ENCODE measurements around the gene LMTK3. TPM values are rescaled to one million over a fixed set of nuclear protein-coding genes. Genes with fewer than 3 reads are reported as not detected.

Gene LMTK3
- total RNA-seq = 1.1 and 1.2 TPM in 2 replicates

DNA sequence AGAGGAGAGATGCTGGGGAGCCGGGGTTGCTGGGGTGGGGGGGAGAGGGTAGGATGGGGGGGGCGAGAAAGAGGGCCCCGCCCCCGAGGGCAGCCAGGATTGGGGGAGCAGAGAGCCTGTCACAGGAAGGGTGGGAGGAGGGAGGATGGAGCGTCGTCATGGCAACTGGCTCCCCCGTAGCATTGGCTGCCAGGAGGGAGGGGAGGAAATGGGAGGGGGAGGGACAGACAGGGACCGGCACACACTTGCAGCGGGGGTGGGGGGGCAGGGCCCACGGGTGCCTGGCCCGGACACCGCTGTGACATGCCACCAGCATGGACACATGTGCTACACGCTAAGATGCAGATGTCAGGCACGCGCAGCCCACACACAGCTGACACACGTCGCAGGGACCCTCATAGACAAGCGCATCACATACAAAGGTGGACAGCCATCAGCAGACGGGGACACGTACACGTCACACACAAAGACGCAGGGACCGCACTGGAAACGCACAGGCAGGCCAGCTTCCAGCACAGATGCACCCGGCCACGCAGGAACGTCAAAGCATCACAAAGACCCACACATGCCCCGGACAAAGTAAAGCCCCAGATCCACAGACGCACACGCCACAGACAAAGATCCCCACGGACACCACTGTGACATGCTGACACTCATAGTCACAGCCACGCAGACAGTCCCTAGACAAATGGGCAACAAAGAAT is at the start of gene LMTK3:
LMTK3 (minus strand) TSS at position 36 of the 704 bp plus-strand sequence. CDS start 259 bp downstream, outside the sequence.
- no peak for DNase-seq (ENCODE audit: low read depth)

- DNase-seq (ENCODE audit: low read depth) = no peak
These were observed 49.8 kb upstream of the LMTK3 start for GRCh38 chr19:48561412-48561811.

GRCh38 chr19:48560095-48560530 is 48.5 kb upstream of the LMTK3 start:
- no peak for DNase-seq (ENCODE audit: low read depth)

- DNase-seq (ENCODE audit: low read depth) = peak; percentile 90
These were observed 46.5 kb upstream of the LMTK3 start for GRCh38 chr19:48558018-48558684.

GRCh38 chr19:48556825-48557224 is 45.2 kb upstream of the LMTK3 start:
- DNase-seq (ENCODE audit: low read depth) = no peak

- DNase-seq (ENCODE audit: low read depth) = peak; percentile 89
These were observed 44.5 kb upstream of the LMTK3 start for GRCh38 chr19:48556163-48556562.

GRCh38 chr19:48554385-48555091 is 42.9 kb upstream of the LMTK3 start:
- DNase-seq (ENCODE audit: low read depth) = peak; percentile 58

GRCh38 chr19:48553676-48554384 is 42.2 kb upstream of the LMTK3 start:
- peak; percentile 88 for DNase-seq (ENCODE audit: low read depth)

GRCh38 chr19:48552406-48553322 is 41.0 kb upstream of the LMTK3 start:
- no peak for DNase-seq (ENCODE audit: low read depth)

DNA sequence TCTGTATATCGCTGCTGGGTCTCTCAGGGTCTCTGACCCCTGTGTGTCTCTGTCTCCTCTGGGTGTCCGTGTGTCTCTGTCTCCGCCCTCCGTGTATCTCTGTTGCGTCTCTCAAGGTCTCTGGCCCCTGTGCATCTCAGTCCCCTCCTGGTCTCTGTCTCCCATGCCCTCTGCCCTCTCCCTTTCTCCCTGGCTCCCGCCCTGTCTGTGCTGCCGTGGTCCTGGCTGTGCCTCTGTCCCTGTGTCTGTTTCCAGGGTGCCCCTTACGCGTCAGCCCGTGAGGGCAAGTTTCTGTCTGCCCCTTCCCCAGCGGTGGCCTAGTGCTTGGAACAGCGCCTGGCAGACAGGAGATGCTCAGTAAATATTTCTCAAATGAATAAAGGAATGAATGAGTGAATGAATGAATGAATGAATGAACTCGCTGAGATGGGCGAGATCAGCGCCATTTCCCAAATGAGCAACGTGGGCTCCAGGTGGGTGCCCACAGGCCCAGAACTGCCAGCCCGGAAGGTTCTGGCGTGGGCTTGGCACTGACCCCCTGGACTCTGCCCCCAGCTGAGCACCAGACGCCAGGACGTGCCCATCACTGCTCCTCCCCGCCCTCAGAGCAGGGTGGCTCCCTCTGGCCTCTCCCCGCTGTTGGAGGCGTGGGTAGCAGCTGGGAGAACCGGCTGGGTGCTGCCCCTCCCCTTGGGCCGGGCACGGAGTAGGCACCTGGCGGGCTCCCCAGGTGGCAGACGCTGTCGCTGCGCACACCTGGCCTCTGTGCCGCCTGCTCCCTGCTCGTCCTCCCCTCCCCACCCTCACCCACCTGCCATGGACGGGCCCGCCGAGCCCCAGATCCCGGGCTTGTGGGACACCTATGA is 40.0 kb upstream of the LMTK3 start, which contains the start of gene SULT2B1:
SULT2B1 (plus strand) TSS at position 736 of the 866 bp plus-strand sequence; CDS start at position 817, 81 bp downstream.
- DNase-seq (ENCODE audit: low read depth) = no peak

DNA sequence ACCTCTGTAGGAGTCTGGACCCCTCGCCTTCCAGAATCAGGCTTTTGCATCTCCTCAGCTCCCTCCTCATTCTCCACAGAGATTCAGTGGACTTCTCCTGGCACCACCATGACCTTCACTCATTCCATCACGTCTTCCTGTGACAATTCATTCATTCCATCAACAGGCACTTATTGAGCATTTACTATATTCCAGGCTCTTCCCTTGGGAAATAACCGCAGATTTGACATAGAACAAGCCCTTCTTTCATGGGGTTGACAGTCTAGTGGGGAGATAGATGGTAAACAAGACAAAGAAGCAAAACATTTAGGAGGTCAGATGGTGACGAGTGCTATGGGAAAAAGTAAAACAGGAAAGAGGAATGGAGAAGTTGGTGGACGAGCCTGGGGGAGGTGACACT is 37.7 kb upstream of the LMTK3 start:
- DNase-seq (ENCODE audit: low read depth) = no peak

- DNase-seq (ENCODE audit: low read depth) = no peak
These were observed 36.7 kb upstream of the LMTK3 start for GRCh38 chr19:48548253-48548911.

GRCh38 chr19:48547722-48548121 is 36.1 kb upstream of the LMTK3 start:
- DNase-seq (ENCODE audit: low read depth) = no peak

GRCh38 chr19:48544856-48545750 is 33.5 kb upstream of the LMTK3 start:
- no peak for DNase-seq (ENCODE audit: low read depth)

DNA sequence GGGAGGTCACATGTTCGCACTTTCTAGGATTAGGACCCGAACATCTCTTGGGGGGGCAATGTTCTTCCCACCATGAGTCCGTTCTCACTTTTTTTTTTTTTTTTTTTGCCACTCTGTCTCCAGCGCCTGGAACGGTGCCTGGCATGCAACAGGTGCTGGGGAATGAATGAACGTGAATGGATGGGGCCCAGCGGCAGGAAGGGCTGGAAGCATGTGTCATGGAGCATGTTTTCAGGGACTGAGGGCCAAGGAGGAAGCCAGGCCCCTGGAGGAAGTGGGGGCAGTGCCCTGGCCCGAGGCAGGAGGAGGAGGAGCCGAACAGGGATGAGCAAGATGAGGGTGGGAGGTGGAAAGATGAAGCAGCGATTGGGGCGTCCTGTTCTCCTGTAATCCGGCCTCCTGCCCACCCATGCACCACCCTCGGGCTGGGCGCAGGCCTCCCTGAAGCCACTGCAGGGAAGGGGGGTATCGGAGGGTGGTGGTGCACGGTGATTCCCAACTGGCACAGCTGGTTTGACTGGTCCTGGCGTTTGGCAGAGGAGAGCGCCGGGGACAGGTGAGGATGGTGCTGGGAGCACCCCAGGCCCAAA is 31.6 kb upstream of the LMTK3 start:
- peak; percentile 53 for DNase-seq (ENCODE audit: low read depth)

DNA sequence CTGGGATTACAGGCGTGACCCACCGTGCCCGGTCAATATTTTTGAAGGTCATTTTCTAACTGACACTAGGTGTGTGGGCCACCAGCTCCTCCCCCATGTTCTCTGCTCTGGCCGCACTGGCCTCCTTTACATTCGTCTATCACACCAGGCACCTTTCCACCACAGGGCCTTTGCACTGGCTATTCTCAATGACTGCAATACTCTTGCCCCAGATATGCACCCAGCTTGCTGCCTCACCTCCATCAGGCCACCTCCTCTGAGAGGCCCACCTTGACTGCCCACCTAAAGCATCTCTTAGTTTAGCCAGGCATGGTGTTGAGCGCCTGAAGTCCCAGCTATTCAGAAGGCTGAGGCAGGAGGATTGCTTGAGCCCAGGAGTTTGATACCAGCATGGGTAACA is 30.2 kb upstream of the LMTK3 start:
- no peak for DNase-seq (ENCODE audit: low read depth)

GRCh38 chr19:48540110-48540509 is 28.5 kb upstream of the LMTK3 start:
- no peak for DNase-seq (ENCODE audit: low read depth)

Measured in renal cortical epithelial cell (primary cell).